Sigmoid colon (tissue), 7 donors: Measurements from ENCODE around the gene DHRS3. TPM values are rescaled to one million over a fixed set of nuclear protein-coding genes. Genes with fewer than 3 reads are reported as not detected.
A peak's percentile ranks its signal among the peaks of the same experiment; 100 is the strongest.

ENCODE experiments used
- DNase-seq: peaks from one replicate; pipeline ENCODE4 v3.0.0-alpha.2; 2019
- H3K27ac ChIP-seq, 4 donors: fragments of 200-600 bp; sonication (generic); one replicate each; pipeline ENCODE4 v1.5.1; 2016 to 2019; ENCODE audit warnings: mild to moderate bottlenecking in 1 of 4
- H3K27me3 ChIP-seq, 3 donors: fragments of 200-600 bp; sonication (generic); one replicate each; pipeline ENCODE4 v1.5.1; 2019; ENCODE audit warnings: mild to moderate bottlenecking in 1 of 3
- H3K36me3 ChIP-seq, 4 donors: fragments of 200-600 bp; sonication (generic); one replicate each; pipeline ENCODE4 v1.5.1; 2016 to 2019
- H3K4me1 ChIP-seq, 4 donors: fragments of 200-600 bp; sonication (generic); one replicate each; pipeline ENCODE4 v1.5.1; 2017 to 2019
- H3K4me3 ChIP-seq, 4 donors: fragments of 200-600 bp; sonication (generic); one replicate each; pipeline ENCODE4 v1.5.1; 2017 to 2019; ENCODE audit warnings: mild to moderate bottlenecking in 2 of 4, moderate library complexity in 1 of 4
- H3K9me3 ChIP-seq, 4 donors: fragments of 200-600 bp in 3 of 4; sonication (generic) in 3 of 4; one replicate each; pipeline versions ENCODE4 v1.5.1 to v1.6.1; 2013 to 2019
- EP300 ChIP-seq, 4 donors: sonication (generic); formaldehyde crosslinking; IDR thresholded peaks; one replicate each; pipeline ENCODE4 v1.6.1; 2017; ENCODE audit warnings: antibody characterized with exemption in 4 of 4
- POLR2A ChIP-seq, 2 donors: fragments of 450-650 bp; IDR thresholded peaks; one replicate each; pipeline ENCODE4 v1.6.1; 2016; ENCODE audit warnings: antibody characterized with exemption in 2 of 2, mild to moderate bottlenecking in 2 of 2, moderate library complexity in 2 of 2
- POLR2AphosphoS5 ChIP-seq, 4 donors: sonication (generic); formaldehyde crosslinking; IDR thresholded peaks; one replicate each; pipeline ENCODE4 v1.6.1; 2017; ENCODE audit warnings: antibody characterized with exemption in 4 of 4
- WGBS, 2 donors: extraction: QIAGEN DNeasy Blood & Tissue Kit; methylation state at CpG; one replicate each; pipeline ENCODE4 v1.1.7; 2013; 5-methylcytosine and 5-hydroxymethylcytosine counted together
- intact Hi-C: fragments of 100-400 bp; cut with DNase I; formaldehyde crosslinking; loops from one replicate; pipeline ENCODE4 v1.15.1; 2023
- polyA plus RNA-seq, 3 donors: library from polyadenylated mRNA; stranded (reverse); fragments of 200-250 nt; gene quantifications; one replicate each; pipeline ENCODE4 v1.2.3, GENCODE V29; 2013
- total RNA-seq, 4 donors: library from RNA; depleted of rRNA; stranded (reverse); fragments of >200 nt; gene quantifications; one replicate each; pipeline ENCODE4 v1.1.0, GENCODE V29; 2016
- TF ChIP-seq, protein P1 (sequence below), 4 experiments: fragments of 450-650 bp in 3 of 4; fragments of 200-600 bp in 1 of 4; IDR thresholded peaks; one replicate each; pipeline ENCODE4 v1.5.1; 2016 to 2019; ENCODE audit warnings: antibody characterized with exemption in 4 of 4, mild to moderate bottlenecking in 3 of 4, moderate library complexity in 2 of 4
- donor health status: healthy with polysubstance abuse.
- donor health status: Bipolar disorder and iron deficiency.
- donor health status: healthy.

Gene DHRS3
- total and polyA plus RNA-seq, 7 donors: 34.8 to 102 (median 47.9) TPM

DNA sequence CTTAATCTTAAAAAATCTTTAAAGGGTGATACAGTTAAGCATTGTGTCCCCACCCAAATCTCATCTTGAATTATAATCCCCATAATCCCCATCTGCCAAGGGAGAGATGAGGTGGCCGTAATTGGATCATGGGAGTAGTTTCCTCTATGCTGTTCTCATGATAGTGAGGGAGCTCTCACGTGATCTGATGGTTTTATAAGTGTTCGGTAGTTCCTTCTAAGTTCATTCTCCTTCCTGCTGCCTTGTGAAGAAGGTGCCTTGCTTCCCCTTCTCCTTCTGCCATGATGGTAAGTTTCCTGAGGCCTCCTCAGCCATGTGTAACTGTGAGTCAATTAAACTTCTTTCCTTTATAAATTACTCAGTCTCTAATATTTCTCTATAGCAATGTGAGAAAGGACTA is 10.7 kb downstream of the DHRS3 start:
- Histone ChIP-seq H3K27me3 (no peaks in the 10 kb centered on the region), H3K4me1 (peaks cover 0 to 41% (median 28%) of the 10 kb centered on the region in 4 donors), H3K27ac (no peak overlapping the region), H3K9me3 (no peaks in the 10 kb centered on the region), H3K36me3 (peaks cover 0 to 30% (median 2%) of the 10 kb centered on the region in 4 donors), H3K4me3 (no peak overlapping the region)
- no peak for TF ChIP-seq POLR2AphosphoS5 (IDR thresholded peaks at IDR 0.05)
- intact Hi-C loops: no loop called here
- DNase-seq: no peak
- WGBS, 2 donors: 86 to 87% methylated on average over 3 of the region's 3 CpGs

DNA sequence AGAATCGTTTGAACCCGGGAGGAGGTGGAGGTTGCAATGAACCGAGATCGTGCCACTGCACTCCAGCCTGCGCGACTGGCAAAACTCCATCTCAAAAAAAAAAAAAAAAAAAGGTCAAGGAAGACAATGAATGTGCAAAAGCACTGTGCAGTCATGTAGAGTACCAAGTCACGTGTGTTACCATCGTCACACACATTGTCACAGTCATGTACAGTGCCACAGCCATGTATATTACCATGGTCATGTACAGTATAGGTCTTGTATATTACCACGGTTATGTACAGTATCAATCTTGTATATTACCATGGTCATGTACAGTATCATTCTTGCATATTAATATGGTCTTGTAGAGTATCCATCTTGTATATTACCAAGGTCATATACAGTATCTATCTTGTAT is 13.0 kb downstream of the DHRS3 start:
- Histone ChIP-seq H3K9me3 (no peaks in the 10 kb centered on the region), H3K4me3 (no peak overlapping the region), H3K36me3 (peaks cover 0 to 18% (median 0%) of the 10 kb centered on the region in 4 donors), H3K4me1 (peaks cover 0 to 59% (median 49%) of the 10 kb centered on the region in 4 donors), H3K27ac (peak overlapping the region in 1 of 4 donors; percentile 99), H3K27me3 (no peaks in the 10 kb centered on the region)
- no peak for DNase-seq
- TF ChIP-seq, protein P1, sequence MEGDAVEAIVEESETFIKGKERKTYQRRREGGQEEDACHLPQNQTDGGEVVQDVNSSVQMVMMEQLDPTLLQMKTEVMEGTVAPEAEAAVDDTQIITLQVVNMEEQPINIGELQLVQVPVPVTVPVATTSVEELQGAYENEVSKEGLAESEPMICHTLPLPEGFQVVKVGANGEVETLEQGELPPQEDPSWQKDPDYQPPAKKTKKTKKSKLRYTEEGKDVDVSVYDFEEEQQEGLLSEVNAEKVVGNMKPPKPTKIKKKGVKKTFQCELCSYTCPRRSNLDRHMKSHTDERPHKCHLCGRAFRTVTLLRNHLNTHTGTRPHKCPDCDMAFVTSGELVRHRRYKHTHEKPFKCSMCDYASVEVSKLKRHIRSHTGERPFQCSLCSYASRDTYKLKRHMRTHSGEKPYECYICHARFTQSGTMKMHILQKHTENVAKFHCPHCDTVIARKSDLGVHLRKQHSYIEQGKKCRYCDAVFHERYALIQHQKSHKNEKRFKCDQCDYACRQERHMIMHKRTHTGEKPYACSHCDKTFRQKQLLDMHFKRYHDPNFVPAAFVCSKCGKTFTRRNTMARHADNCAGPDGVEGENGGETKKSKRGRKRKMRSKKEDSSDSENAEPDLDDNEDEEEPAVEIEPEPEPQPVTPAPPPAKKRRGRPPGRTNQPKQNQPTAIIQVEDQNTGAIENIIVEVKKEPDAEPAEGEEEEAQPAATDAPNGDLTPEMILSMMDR (IDR thresholded peaks at IDR 0.05): no peak
- TF ChIP-seq EP300 (IDR thresholded peaks at IDR 0.05): no peak
- no peak for TF ChIP-seq POLR2A (IDR thresholded peaks at IDR 0.05)
- TF ChIP-seq POLR2AphosphoS5 (IDR thresholded peaks at IDR 0.05): no peak
- intact Hi-C loops: no loop called here
- 86 to 96% methylated on average over 9 of the region's 9 CpGs for WGBS, 2 donors

GRCh38 chr1:12604114-12604874 is 13.7 kb downstream of the DHRS3 start:
- Histone ChIP-seq H3K27ac (peak overlapping the region; percentile 90 to 99 (median 94)), H3K4me3 (no peak overlapping the region), H3K27me3 (no peaks in the 10 kb centered on the region), H3K36me3 (peaks cover 0 to 18% (median 0%) of the 10 kb centered on the region in 4 donors), H3K9me3 (no peaks in the 10 kb centered on the region), H3K4me1 (peaks cover 0 to 62% (median 56%) of the 10 kb centered on the region in 4 donors)
- intact Hi-C loops: no loop called here
- WGBS, 2 donors: 56 to 57% methylated on average over 16 of the region's 16 CpGs
- no peak for DNase-seq
- TF ChIP-seq POLR2AphosphoS5 (IDR thresholded peaks at IDR 0.05): peak; percentile 24 to 63 (median 46)
- no peak for TF ChIP-seq EP300 (IDR thresholded peaks at IDR 0.05)
- TF ChIP-seq POLR2A (IDR thresholded peaks at IDR 0.05): no peak

DNA sequence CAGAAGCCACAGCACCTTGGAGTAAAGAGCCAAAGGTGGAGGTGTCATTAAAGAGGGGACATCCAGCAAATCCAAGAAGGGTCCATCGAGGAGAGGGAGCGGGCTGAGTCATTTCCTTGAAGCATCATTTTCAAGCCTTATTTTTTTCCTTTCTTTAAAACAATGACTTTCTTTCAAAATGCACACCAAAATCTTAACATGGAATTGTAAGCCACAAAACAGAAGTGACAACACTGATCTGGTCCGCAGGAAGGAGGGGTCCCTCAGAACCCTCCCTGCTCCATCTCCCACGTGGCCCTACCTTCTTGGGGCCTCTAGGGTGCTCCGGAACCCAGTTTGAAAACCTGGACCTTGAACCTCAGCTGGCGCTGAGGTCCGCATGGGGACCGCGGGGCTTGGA is 14.8 kb downstream of the DHRS3 start:
- Histone ChIP-seq H3K27me3 (no peaks in the 10 kb centered on the region), H3K27ac (peak overlapping the region; percentile 90 to 99 (median 94)), H3K9me3 (no peaks in the 10 kb centered on the region), H3K4me1 (peaks cover 0 to 68% (median 65%) of the 10 kb centered on the region in 4 donors), H3K4me3 (no peak overlapping the region), H3K36me3 (peaks cover 0 to 18% (median 0%) of the 10 kb centered on the region in 4 donors)
- 79 to 81% methylated on average over 9 of the region's 9 CpGs for WGBS, 2 donors
- no peak for DNase-seq
- TF ChIP-seq, protein P1 (IDR thresholded peaks at IDR 0.05): no peak
- TF ChIP-seq POLR2AphosphoS5 (IDR thresholded peaks at IDR 0.05) (no peak), EP300 (IDR thresholded peaks at IDR 0.05) (no peak), POLR2A (IDR thresholded peaks at IDR 0.05) (no peak)
- intact Hi-C loops: no loop called here

DNA sequence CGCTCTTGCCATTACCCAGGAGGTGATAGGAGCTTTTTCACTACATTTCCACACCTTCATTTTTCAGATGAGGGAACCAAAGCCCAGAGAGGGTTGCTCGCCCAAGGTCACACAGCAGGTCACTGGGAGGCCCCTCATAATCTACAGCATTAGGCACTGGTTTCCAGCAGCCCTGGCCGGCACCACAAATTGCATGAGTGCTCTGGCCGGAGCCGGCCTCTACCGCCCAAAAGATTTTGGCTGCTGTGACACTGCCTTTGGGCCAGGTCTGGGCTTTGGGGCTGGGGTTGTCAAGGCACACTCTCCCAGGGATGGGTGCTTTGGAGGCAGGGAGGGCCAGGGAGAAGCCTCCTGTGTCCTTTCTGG is 15.4 kb downstream of the DHRS3 start:
- Histone ChIP-seq H3K27me3 (no peaks in the 10 kb centered on the region), H3K36me3 (peaks cover 0 to 14% (median 0%) of the 10 kb centered on the region in 4 donors), H3K4me1 (peaks cover 0 to 74% (median 71%) of the 10 kb centered on the region in 4 donors), H3K4me3 (no peak overlapping the region), H3K9me3 (no peaks in the 10 kb centered on the region), H3K27ac (peak overlapping the region; percentile 90 to 99 (median 94))
- 84 to 86% methylated on average over 6 of the region's 6 CpGs for WGBS, 2 donors
- no peak for DNase-seq
- intact Hi-C loops: no loop called here
- TF ChIP-seq, protein P1 (IDR thresholded peaks at IDR 0.05): no peak
- TF ChIP-seq EP300 (IDR thresholded peaks at IDR 0.05) (no peak), POLR2AphosphoS5 (IDR thresholded peaks at IDR 0.05) (no peak), POLR2A (IDR thresholded peaks at IDR 0.05) (no peak)
